Stimulated activated naive B cell treated with anti-CD40 and anti-IgM and Interleukin-4, amounts not matched to agents 10 μg/mL and 1 μg/mL and 100 μg/mL, for 72 hours (primary cell): Measurements from ENCODE around the gene LZTR1.

ENCODE experiments used
- ATAC-seq, 2 donors: fragments of 150-1000 bp; cut with Tn5 transposase; replicated peaks; 2 replicates each; pipeline ENCODE4 v1.10.0; 2021; ENCODE audit warnings: moderate library complexity in 1 of 2
- DNase-seq: peaks from one replicate; pipeline ENCODE4 v3.0.0; 2021
- H3K27ac Mint-ChIP-seq: one replicate; pipeline ENCODE4 v1.8.0; 2022; ENCODE audit warnings: mild to moderate bottlenecking, mixed read lengths
- H3K27me3 Mint-ChIP-seq, 2 donors: one replicate each; pipeline ENCODE4 v1.8.0; 2022; ENCODE audit warnings: mixed read lengths in 2 of 2
- H3K36me3 Mint-ChIP-seq, 2 donors: one replicate each; pipeline ENCODE4 v1.8.0; 2022; ENCODE audit warnings: mixed read lengths in 2 of 2, mild to moderate bottlenecking in 1 of 2
- H3K4me1 Mint-ChIP-seq, 2 donors: one replicate each; pipeline ENCODE4 v1.8.0; 2022; ENCODE audit warnings: mixed read lengths in 2 of 2, mild to moderate bottlenecking in 1 of 2
- H3K4me3 Mint-ChIP-seq, 2 donors: one replicate each; pipeline ENCODE4 v1.8.0; 2022; ENCODE audit warnings: mild to moderate bottlenecking in 2 of 2, mixed read lengths in 2 of 2, moderate library complexity in 1 of 2
- H3K9me3 Mint-ChIP-seq, 2 donors: one replicate each; pipeline ENCODE4 v1.8.0; 2022; ENCODE audit warnings: mixed read lengths in 2 of 2, mild to moderate bottlenecking in 1 of 2

Gene LZTR1

GRCh38 chr22:20944042-20944441 is 38.1 kb upstream of the LZTR1 start:
- DNase-seq (no peak), ATAC-seq (no peak)
- Mint-ChIP-seq H3K36me3 (peaks cover 12 to 44% of the 10 kb centered on the region in 2 donors), H3K4me3 (no peak overlapping the region), H3K4me1 (peaks cover 30 to 71% of the 10 kb centered on the region in 2 donors), H3K9me3 (no peaks in the 10 kb centered on the region), H3K27me3 (no peaks in the 10 kb centered on the region), H3K27ac (no peak overlapping the region)

GRCh38 chr22:20945578-20945934 is 36.5 kb upstream of the LZTR1 start:
- H3K4me1 Mint-ChIP-seq, result peaks cover 26 to 57% of the 10 kb centered on the region in 2 donors
- peaks cover 15 to 43% of the 10 kb centered on the region in 2 donors for H3K36me3 Mint-ChIP-seq
- H3K27ac Mint-ChIP-seq, result no peak overlapping the region
- no peaks in the 10 kb centered on the region for H3K9me3 Mint-ChIP-seq
- no peak overlapping the region for H3K4me3 Mint-ChIP-seq
- DNase-seq, result no peak
- ATAC-seq, result no peak
- no peaks in the 10 kb centered on the region for H3K27me3 Mint-ChIP-seq

- DNase-seq, result no peak
- no peak overlapping the region for H3K27ac Mint-ChIP-seq
- H3K9me3 Mint-ChIP-seq, result no peaks in the 10 kb centered on the region
- H3K27me3 Mint-ChIP-seq, result no peaks in the 10 kb centered on the region
- ATAC-seq, result no peak
- no peak overlapping the region for H3K4me3 Mint-ChIP-seq
- peaks cover 19 to 50% of the 10 kb centered on the region in 2 donors for H3K4me1 Mint-ChIP-seq
- H3K36me3 Mint-ChIP-seq, result peaks cover 13 to 41% of the 10 kb centered on the region in 2 donors
Measured at GRCh38 chr22:20946080-20946986, 35.8 kb upstream of the LZTR1 start.

GRCh38 chr22:20946991-20947390 is 35.1 kb upstream of the LZTR1 start:
- Mint-ChIP-seq H3K4me1 (peaks cover 17 to 45% of the 10 kb centered on the region in 2 donors), H3K27me3 (no peaks in the 10 kb centered on the region), H3K9me3 (no peaks in the 10 kb centered on the region), H3K27ac (no peak overlapping the region), H3K4me3 (no peak overlapping the region), H3K36me3 (peaks cover 16 to 37% of the 10 kb centered on the region in 2 donors)
- no peak for ATAC-seq
- no peak for DNase-seq

- ATAC-seq, result no peak
- no peak overlapping the region for H3K4me3 Mint-ChIP-seq
- no peaks in the 10 kb centered on the region for H3K9me3 Mint-ChIP-seq
- peaks cover 12 to 30% of the 10 kb centered on the region in 2 donors for H3K4me1 Mint-ChIP-seq
- no peak for DNase-seq
- no peak overlapping the region for H3K27ac Mint-ChIP-seq
- no peaks in the 10 kb centered on the region for H3K27me3 Mint-ChIP-seq
- H3K36me3 Mint-ChIP-seq, result peaks cover 17 to 33% of the 10 kb centered on the region in 2 donors
Measured at GRCh38 chr22:20948450-20948849, 33.6 kb upstream of the LZTR1 start.

GRCh38 chr22:20948989-20949388 is 33.1 kb upstream of the LZTR1 start:
- ATAC-seq (no peak), DNase-seq (no peak)
- no peak overlapping the region for H3K4me3 Mint-ChIP-seq
- peaks cover 9 to 25% of the 10 kb centered on the region in 2 donors for H3K4me1 Mint-ChIP-seq
- no peaks in the 10 kb centered on the region for H3K27me3 Mint-ChIP-seq
- no peak overlapping the region for H3K27ac Mint-ChIP-seq
- peaks cover 17 to 34% of the 10 kb centered on the region in 2 donors for H3K36me3 Mint-ChIP-seq
- H3K9me3 Mint-ChIP-seq, result no peaks in the 10 kb centered on the region

- Mint-ChIP-seq H3K27me3 (no peaks in the 10 kb centered on the region), H3K9me3 (no peaks in the 10 kb centered on the region), H3K27ac (no peak overlapping the region), H3K4me1 (peaks cover 10 to 17% of the 10 kb centered on the region in 2 donors), H3K36me3 (peaks cover 22 to 37% of the 10 kb centered on the region in 2 donors), H3K4me3 (no peak overlapping the region)
- no peak for DNase-seq
- ATAC-seq, result no peak
Measured at GRCh38 chr22:20949698-20950183, 32.4 kb upstream of the LZTR1 start.

- H3K36me3 Mint-ChIP-seq, result peaks cover 22 to 32% of the 10 kb centered on the region in 2 donors
- no peaks in the 10 kb centered on the region for H3K9me3 Mint-ChIP-seq
- no peak overlapping the region for H3K4me3 Mint-ChIP-seq
- peaks cover 4 to 7% of the 10 kb centered on the region in 2 donors for H3K4me1 Mint-ChIP-seq
- no peak overlapping the region for H3K27ac Mint-ChIP-seq
- DNase-seq (no peak), ATAC-seq (no peak)
- peaks cover 2 to 3% of the 10 kb centered on the region in 2 donors for H3K27me3 Mint-ChIP-seq
Measured at GRCh38 chr22:20951151-20951931, 30.8 kb upstream of the LZTR1 start.

GRCh38 chr22:20951932-20952380 is 30.1 kb upstream of the LZTR1 start:
- ATAC-seq (no peak), DNase-seq (no peak)
- H3K9me3 Mint-ChIP-seq, result no peaks in the 10 kb centered on the region
- no peak overlapping the region for H3K27ac Mint-ChIP-seq
- peaks cover 22 to 29% of the 10 kb centered on the region in 2 donors for H3K36me3 Mint-ChIP-seq
- H3K27me3 Mint-ChIP-seq, result peaks cover 5% of the 10 kb centered on the region in 2 donors
- H3K4me1 Mint-ChIP-seq, result peaks cover 7 to 9% of the 10 kb centered on the region in 2 donors
- no peak overlapping the region for H3K4me3 Mint-ChIP-seq

- H3K4me3 Mint-ChIP-seq, result no peak overlapping the region
- peaks cover 9 to 15% of the 10 kb centered on the region in 2 donors for H3K4me1 Mint-ChIP-seq
- H3K36me3 Mint-ChIP-seq, result peaks cover 22 to 29% of the 10 kb centered on the region in 2 donors
- no peak overlapping the region for H3K27ac Mint-ChIP-seq
- H3K9me3 Mint-ChIP-seq, result no peaks in the 10 kb centered on the region
- ATAC-seq (no peak), DNase-seq (no peak)
- H3K27me3 Mint-ChIP-seq, result peaks cover 5 to 6% of the 10 kb centered on the region in 2 donors
Measured at GRCh38 chr22:20952544-20953341, 29.4 kb upstream of the LZTR1 start.

GRCh38 chr22:20953342-20953608 is 28.8 kb upstream of the LZTR1 start:
- no peak for DNase-seq
- Mint-ChIP-seq H3K4me3 (no peak overlapping the region), H3K36me3 (peaks cover 22 to 32% of the 10 kb centered on the region in 2 donors), H3K4me1 (peaks cover 12 to 20% of the 10 kb centered on the region in 2 donors), H3K27me3 (peaks cover 10 to 12% of the 10 kb centered on the region in 2 donors), H3K9me3 (no peaks in the 10 kb centered on the region), H3K27ac (no peak overlapping the region)
- ATAC-seq, result no peak

- peaks cover 21 to 32% of the 10 kb centered on the region in 2 donors for H3K36me3 Mint-ChIP-seq
- no peaks in the 10 kb centered on the region for H3K9me3 Mint-ChIP-seq
- ATAC-seq, result no peak
Measured at GRCh38 chr22:20953668-20954500, 28.2 kb upstream of the LZTR1 start.

GRCh38 chr22:20955548-20955947 is 26.5 kb upstream of the LZTR1 start:
- Mint-ChIP-seq H3K36me3 (peaks cover 11 to 23% of the 10 kb centered on the region in 2 donors), H3K4me1 (peaks cover 12 to 26% of the 10 kb centered on the region in 2 donors), H3K27ac (no peak overlapping the region), H3K4me3 (no peak overlapping the region), H3K9me3 (no peaks in the 10 kb centered on the region), H3K27me3 (peaks cover 17 to 26% of the 10 kb centered on the region in 2 donors)
- peak in 1 of 2 donors; percentile 17 for ATAC-seq
- no peak for DNase-seq

More at GRCh38 chr22:20953668-20954500, 28.2 kb upstream of the LZTR1 start:
- Mint-ChIP-seq H3K27me3 (peaks cover 11 to 18% of the 10 kb centered on the region in 2 donors), H3K4me3 (no peak overlapping the region), H3K4me1 (peaks cover 12 to 22% of the 10 kb centered on the region in 2 donors), H3K27ac (peak overlapping the region; percentile 47)
- no peak for DNase-seq
